ENCODE results near the gene C11orf21. TPM values are rescaled to one million over a fixed set of nuclear protein-coding genes. Genes with fewer than 3 reads are reported as not detected.

The C11orf21 gene
- total RNA-seq, 1 experiment from 2014 or later = 0.09 TPM

DNA sequence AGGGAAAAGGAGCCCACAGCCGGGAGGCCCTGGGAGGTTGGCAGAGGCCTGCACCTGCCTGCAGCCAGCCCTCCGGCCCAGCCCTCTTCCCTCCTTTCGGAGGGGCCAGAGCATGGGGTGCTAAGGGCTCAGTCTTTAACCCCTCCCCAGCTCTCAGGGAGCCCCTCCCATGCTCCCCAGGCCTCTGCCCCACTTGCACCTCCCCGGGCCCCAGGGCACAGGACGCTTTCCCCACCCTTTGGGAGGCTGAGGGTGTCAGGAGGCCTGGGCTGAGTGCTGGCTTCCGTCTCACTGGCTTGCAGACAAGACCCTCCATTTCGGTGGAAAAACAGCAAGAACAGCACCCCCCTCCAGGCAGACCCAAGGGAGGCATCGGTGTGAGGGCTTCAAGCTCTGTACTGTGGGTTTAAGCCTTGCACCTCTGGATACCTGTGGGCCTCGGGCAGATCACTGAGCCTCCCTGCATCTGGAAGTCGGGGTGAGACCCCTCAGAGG lies 38.6 kb downstream of the C11orf21 start:
- intact Hi-C loops (cut with micrococcal nuclease; ENCODE audit: unreplicated experiment) = no loop called here
- ChIA-PET POLR2A (no interaction called here), CTCF (no interaction called here)

DNA sequence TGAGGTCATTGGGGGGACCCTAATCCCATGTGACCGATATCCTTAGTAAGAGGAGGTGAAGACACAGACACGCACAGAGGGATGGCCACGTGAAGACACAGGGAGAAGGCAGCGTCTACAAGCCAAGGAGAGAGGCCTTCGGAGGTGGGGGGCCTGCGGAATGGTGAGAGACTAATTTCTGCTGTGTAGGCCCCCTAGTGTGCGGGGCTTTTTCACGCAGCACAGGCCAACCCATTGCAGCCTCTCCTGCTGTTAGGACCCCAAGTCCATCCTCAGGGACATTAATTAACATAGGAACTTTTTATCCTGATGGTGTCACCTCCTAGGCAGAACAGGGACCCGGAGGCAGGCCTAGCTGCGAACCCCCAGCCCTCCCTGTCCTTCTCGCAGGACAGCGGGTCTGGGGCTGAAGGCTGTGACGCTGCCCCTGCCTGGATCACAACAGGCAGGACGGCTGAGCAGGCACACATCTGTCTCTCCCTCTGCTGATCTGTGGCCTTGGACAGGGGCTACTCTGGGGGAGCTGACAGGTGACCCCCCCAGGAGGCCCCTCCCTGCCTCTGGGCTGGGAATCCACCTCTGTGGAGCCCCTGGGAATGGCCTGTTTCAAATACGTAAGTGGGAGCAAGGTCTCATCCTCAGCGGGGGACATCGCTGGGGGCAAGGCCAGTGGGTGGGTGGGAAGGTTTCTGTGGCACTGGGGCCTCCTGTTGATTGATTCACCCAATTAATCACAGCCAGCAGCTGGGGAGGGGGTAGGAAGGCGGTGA lies 39.2 kb downstream of the C11orf21 start:
- peak overlapping the region; percentile 67 for H3K27ac Mint-ChIP-seq (ENCODE audit: unreplicated experiment)
- no peaks in the 10 kb centered on the region for H3K27me3 ChIP-seq (replicated peaks; ENCODE audit: control insufficient read depth, insufficient read depth, low read length)

More for the DNA sequence above, 38.6 kb downstream of the C11orf21 start:
- H3K4me3 Mint-ChIP-seq (ENCODE audit: unreplicated experiment) = no peak overlapping the region
- peaks cover 18% of the 10 kb centered on the region for H3K36me3 Mint-ChIP-seq (ENCODE audit: insufficient read depth, unreplicated experiment)
- H3K36me3 ChIP-seq (ENCODE audit: control insufficient read depth, insufficient read depth, low read length) = no peaks in the 10 kb centered on the region; the same call in 1 of the 2 replicates
- peaks cover 9% of the 10 kb centered on the region for H3K4me1 Mint-ChIP-seq (ENCODE audit: low read depth, unreplicated experiment)
- H3K27ac Mint-ChIP-seq (ENCODE audit: unreplicated experiment) = no peak overlapping the region
- peaks cover 7% of the 10 kb centered on the region for H3K4me1 ChIP-seq
- TF ChIP-seq, protein P1, sequence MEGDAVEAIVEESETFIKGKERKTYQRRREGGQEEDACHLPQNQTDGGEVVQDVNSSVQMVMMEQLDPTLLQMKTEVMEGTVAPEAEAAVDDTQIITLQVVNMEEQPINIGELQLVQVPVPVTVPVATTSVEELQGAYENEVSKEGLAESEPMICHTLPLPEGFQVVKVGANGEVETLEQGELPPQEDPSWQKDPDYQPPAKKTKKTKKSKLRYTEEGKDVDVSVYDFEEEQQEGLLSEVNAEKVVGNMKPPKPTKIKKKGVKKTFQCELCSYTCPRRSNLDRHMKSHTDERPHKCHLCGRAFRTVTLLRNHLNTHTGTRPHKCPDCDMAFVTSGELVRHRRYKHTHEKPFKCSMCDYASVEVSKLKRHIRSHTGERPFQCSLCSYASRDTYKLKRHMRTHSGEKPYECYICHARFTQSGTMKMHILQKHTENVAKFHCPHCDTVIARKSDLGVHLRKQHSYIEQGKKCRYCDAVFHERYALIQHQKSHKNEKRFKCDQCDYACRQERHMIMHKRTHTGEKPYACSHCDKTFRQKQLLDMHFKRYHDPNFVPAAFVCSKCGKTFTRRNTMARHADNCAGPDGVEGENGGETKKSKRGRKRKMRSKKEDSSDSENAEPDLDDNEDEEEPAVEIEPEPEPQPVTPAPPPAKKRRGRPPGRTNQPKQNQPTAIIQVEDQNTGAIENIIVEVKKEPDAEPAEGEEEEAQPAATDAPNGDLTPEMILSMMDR (IDR thresholded peaks at IDR 0.05; ENCODE audit: insufficient read depth in 1 of 2, low read depth in 1 of 2, low read length in 1 of 2, severe bottlenecking in 1 of 2, unreplicated experiment in 1 of 2) = no peak
- H3K27me3 Mint-ChIP-seq (ENCODE audit: insufficient read depth, unreplicated experiment) = no peaks in the 10 kb centered on the region
- no TSS peak for BruUV-seq (replicated peaks)
- no peaks in the 10 kb centered on the region for H3K9me3 ChIP-seq
- no peak overlapping the region for H3K4me3 ChIP-seq (ENCODE audit: low read depth, low read length)
- no peaks in the 10 kb centered on the region for H3K9me3 Mint-ChIP-seq (ENCODE audit: unreplicated experiment)
- no peak for DNase-seq
- no peaks in the 10 kb centered on the region for H3K27me3 ChIP-seq (replicated peaks; ENCODE audit: control insufficient read depth, insufficient read depth, low read length)

GRCh38 chr11:2261436-2262230 lies 40.1 kb downstream of the C11orf21 start:
- BruUV-seq (replicated peaks) = no TSS peak
- Mint-ChIP-seq H3K36me3 (ENCODE audit: insufficient read depth, unreplicated experiment) (peaks cover 14% of the 10 kb centered on the region), H3K27ac (ENCODE audit: unreplicated experiment) (peak overlapping the region; percentile 67), H3K27me3 (ENCODE audit: insufficient read depth, unreplicated experiment) (no peaks in the 10 kb centered on the region), H3K9me3 (ENCODE audit: unreplicated experiment) (no peaks in the 10 kb centered on the region), H3K4me1 (ENCODE audit: low read depth, unreplicated experiment) (peaks cover 9% of the 10 kb centered on the region), H3K4me3 (ENCODE audit: unreplicated experiment) (no peak overlapping the region)
- Histone ChIP-seq H3K9me3 (no peaks in the 10 kb centered on the region), H3K27me3 (replicated peaks; ENCODE audit: control insufficient read depth, insufficient read depth, low read length) (no peaks in the 10 kb centered on the region), H3K4me3 (ENCODE audit: low read depth, low read length) (no peak overlapping the region), H3K36me3 (ENCODE audit: control insufficient read depth, insufficient read depth, low read length) (no peaks in the 10 kb centered on the region), H3K4me1 (no peaks in the 10 kb centered on the region)
- TF ChIP-seq, protein P1 (IDR thresholded peaks at IDR 0.05; ENCODE audit: insufficient read depth in 1 of 2, low read depth in 1 of 2, low read length in 1 of 2, severe bottlenecking in 1 of 2, unreplicated experiment in 1 of 2) = no peak
- peak in 1 of 2 experiments; percentile 25 for DNase-seq
- intact Hi-C loops (cut with micrococcal nuclease; ENCODE audit: unreplicated experiment) = no loop called here
- ChIA-PET POLR2A (no interaction called here), CTCF (no interaction called here)

More for the DNA sequence above, 39.2 kb downstream of the C11orf21 start:
- CTCF ChIA-PET = no interaction called here
- POLR2A ChIA-PET = no interaction called here
- peak in 1 of 2 experiments; percentile 34 for DNase-seq
- Mint-ChIP-seq H3K36me3 (ENCODE audit: insufficient read depth, unreplicated experiment) (peaks cover 12% of the 10 kb centered on the region), H3K27me3 (ENCODE audit: insufficient read depth, unreplicated experiment) (no peaks in the 10 kb centered on the region), H3K9me3 (ENCODE audit: unreplicated experiment) (no peaks in the 10 kb centered on the region), H3K4me1 (ENCODE audit: low read depth, unreplicated experiment) (peaks cover 5% of the 10 kb centered on the region), H3K4me3 (ENCODE audit: unreplicated experiment) (no peak overlapping the region)
- BruUV-seq (replicated peaks) = no TSS peak
- Histone ChIP-seq H3K36me3 (ENCODE audit: control insufficient read depth, insufficient read depth, low read length) (no peaks in the 10 kb centered on the region; the same call in 1 of the 2 replicates), H3K4me3 (ENCODE audit: low read depth, low read length) (no peak overlapping the region), H3K4me1 (peaks cover under 1% of the 10 kb centered on the region; the same call in 1 of the 2 replicates), H3K9me3 (no peaks in the 10 kb centered on the region)
- intact Hi-C loops (cut with micrococcal nuclease; ENCODE audit: unreplicated experiment) = no loop called here
- TF ChIP-seq, protein P1 (IDR thresholded peaks at IDR 0.05; ENCODE audit: insufficient read depth in 1 of 2, low read depth in 1 of 2, low read length in 1 of 2, severe bottlenecking in 1 of 2, unreplicated experiment in 1 of 2) = peak in 1 of 2 experiments; percentile 1

All from Caco-2 (cell line).